H1 (cell line): Measurements from ENCODE around the gene PGBD5. TPM values are rescaled to one million over a fixed set of nuclear protein-coding genes. Genes with fewer than 3 reads are reported as not detected.

Experiments used
- BACH1 ChIP-seq: IDR thresholded peaks from 2 replicates; pipeline ENCODE4 v1.6.1; 2012; ENCODE audit warnings: low read length, improper control_type of control experiment
- CEBPB ChIP-seq: IDR thresholded peaks from 2 replicates; pipeline ENCODE4 v1.6.1; 2012; ENCODE audit warnings: low read depth, low read length
- CHD2 ChIP-seq: IDR thresholded peaks from 2 replicates; pipeline ENCODE4 v1.6.1; 2012; ENCODE audit warnings: low read length, improper control_type of control experiment
- POLR2AphosphoS5 ChIP-seq: IDR thresholded peaks from 2 replicates; pipeline ENCODE4 v1.6.1; 2011; ENCODE audit warnings: low read depth, low read length
- SAP30 ChIP-seq: fragments of 300-600 bp; sonication (generic); IDR thresholded peaks from 2 replicates; pipeline ENCODE4 v1.7.1; 2012; ENCODE audit warnings: low read length, moderate library complexity, mild to moderate bottlenecking, inconsistent platforms; ENCODE audit not compliant: insufficient read depth, insufficient replicate concordance
- polyA plus RNA-seq, 7 experiments: library from polyadenylated mRNA; depleted of rRNA in 3 of 7; stranded (reverse) in 5 of 7; unstranded in 2 of 7; fragments of >200 nt in 5 of 7; fragments of 200-250 nt in 2 of 7; gene quantifications; 1 replicate in 5 of 7; 2 replicates in 1 of 7; 4 replicates in 1 of 7; pipeline versions ENCODE4 v1.2.1 to v1.2.3, GENCODE V29; 2011 to 2013; ENCODE audit warnings: missing spikeins in 2 of 7, mixed read lengths in 2 of 7
- total RNA-seq: library from RNA; stranded (reverse); fragmentation: NEBNext Ultra II Directional; extraction: Animal tissue kit (Norgen Biotek cat#: 25700); gene quantifications from 2 replicates; pipeline ENCODE4 v1.2.1, GENCODE V29; 2021

The PGBD5 gene
- total and polyA plus RNA-seq, 2 of the 8 experiments (the other 6 are each of a cell fraction or from before 2014, with no cell fraction given), result 16.3 to 18.4 TPM

- TF ChIP-seq BACH1 (no peak), POLR2AphosphoS5 (no peak), SAP30 (no peak), CHD2 (no peak), CEBPB (no peak)
Measured at GRCh38 chr1:230288641-230289349, 137.3 kb downstream of the PGBD5 start (continued).
